OCI-M2 (cell line): Measurements from ENCODE around the gene SPSB1.

Source experiments
- DNase-seq: peaks from one replicate; lab custom pipeline; 2025; ENCODE audit not compliant: unreplicated experiment; lab: John Stamatoyannopoulos, UW

The SPSB1 gene

GRCh38 chr1:9317591-9318417 lies 25.1 kb downstream of the SPSB1 start:
- DNase-seq = no peak

GRCh38 chr1:9319208-9319788 lies 26.6 kb downstream of the SPSB1 start:
- DNase-seq = no peak

GRCh38 chr1:9319789-9320519 lies 27.3 kb downstream of the SPSB1 start:
- DNase-seq = no peak

GRCh38 chr1:9320520-9321479 lies 28.1 kb downstream of the SPSB1 start:
- no peak for DNase-seq

- no peak for DNase-seq
Measured at GRCh38 chr1:9321480-9321849, 28.8 kb downstream of the SPSB1 start.

GRCh38 chr1:9321986-9322660 lies 29.4 kb downstream of the SPSB1 start:
- no peak for DNase-seq

GRCh38 chr1:9322661-9323244 lies 30.1 kb downstream of the SPSB1 start:
- DNase-seq = no peak

GRCh38 chr1:9324246-9325096 lies 31.8 kb downstream of the SPSB1 start:
- no peak for DNase-seq

GRCh38 chr1:9326596-9326995 lies 33.9 kb downstream of the SPSB1 start:
- no peak for DNase-seq

- no peak for DNase-seq
Measured at GRCh38 chr1:9328201-9328600, 35.5 kb downstream of the SPSB1 start.

GRCh38 chr1:9328715-9329114 lies 36.0 kb downstream of the SPSB1 start:
- no peak for DNase-seq

- no peak for DNase-seq
Measured at GRCh38 chr1:9331016-9331415, 38.3 kb downstream of the SPSB1 start.

GRCh38 chr1:9331558-9332346 lies 39.1 kb downstream of the SPSB1 start:
- no peak for DNase-seq

- DNase-seq = no peak
Measured at GRCh38 chr1:9332513-9333143, 39.9 kb downstream of the SPSB1 start.

GRCh38 chr1:9338397-9339246 lies 45.9 kb downstream of the SPSB1 start:
- DNase-seq = no peak

GRCh38 chr1:9340172-9340854 lies 47.6 kb downstream of the SPSB1 start:
- DNase-seq = no peak
